Fibroblast of lung (primary cell): ENCODE results near the gene OMD. TPM values are rescaled to one million over a fixed set of nuclear protein-coding genes. Genes with fewer than 3 reads are reported as not detected.

Source experiments
- DNase-seq, 2 donors: peaks; one replicate each; pipeline versions ENCODE4 v3.0.0 to v3.0.0-alpha.2; 2010; ENCODE audit warnings: low read depth in 2 of 2
- H2AFZ ChIP-seq: 2 replicates; pipeline ENCODE4 v1.5.1; 2012; ENCODE audit warnings: low read length, control low read depth, inconsistent platforms
- H3K27ac ChIP-seq: 2 replicates; pipeline ENCODE4 v1.5.1; 2011; ENCODE audit warnings: low read length, control low read depth; ENCODE audit not compliant: insufficient read depth
- H3K27me3 ChIP-seq: 2 replicates; pipeline ENCODE4 v1.5.1; 2011; ENCODE audit warnings: mild to moderate bottlenecking, low read length; ENCODE audit not compliant: control insufficient read depth, insufficient read depth
- H3K36me3 ChIP-seq: 2 replicates; pipeline ENCODE4 v1.5.1; 2011; ENCODE audit warnings: low read length; ENCODE audit not compliant: control insufficient read depth, insufficient read depth
- H3K4me1 ChIP-seq: 2 replicates; pipeline ENCODE4 v1.5.1; 2011; ENCODE audit warnings: low read length; ENCODE audit not compliant: control insufficient read depth, insufficient read depth; ENCODE audit errors: extremely low read depth
- H3K4me2 ChIP-seq: 2 replicates; pipeline ENCODE4 v1.5.1; 2011; ENCODE audit warnings: low read length, control low read depth; ENCODE audit not compliant: insufficient read depth; ENCODE audit errors: extremely low read depth
- H3K4me3 ChIP-seq, 4 experiments: fragments of 200-600 bp in 1 of 4; sonication (generic) in 1 of 4; replicated peaks in 1 of 4; 2 replicates each; pipeline ENCODE4 v1.5.1; 2011 to 2016; ENCODE audit warnings: low read length in 4 of 4, low read depth in 3 of 4, mild to moderate bottlenecking in 3 of 4, control low read depth in 2 of 4, inconsistent platforms in 1 of 4, mixed read lengths in 1 of 4; ENCODE audit not compliant: insufficient read depth in 1 of 4; ENCODE audit errors: control extremely low read depth in 1 of 4
- H3K79me2 ChIP-seq: 2 replicates; pipeline ENCODE4 v1.5.1; 2012; ENCODE audit warnings: mild to moderate bottlenecking, low read length, inconsistent platforms; ENCODE audit not compliant: control insufficient read depth, insufficient read depth
- H3K9ac ChIP-seq: 2 replicates; pipeline ENCODE4 v1.5.1; 2011; ENCODE audit warnings: mild to moderate bottlenecking, low read length, control low read depth; ENCODE audit not compliant: insufficient read depth
- H3K9me3 ChIP-seq: 2 replicates; pipeline ENCODE4 v1.5.1; 2012; ENCODE audit warnings: low read depth, low read length; ENCODE audit not compliant: control insufficient read depth, insufficient read depth
- H4K20me1 ChIP-seq: 2 replicates; pipeline ENCODE4 v1.5.1; 2011; ENCODE audit warnings: low read length; ENCODE audit not compliant: control insufficient read depth, insufficient read depth; ENCODE audit errors: extremely low read depth
- CTCF ChIP-seq, 2 donors: IDR thresholded peaks in 1 of 2; conservative IDR thresholded peaks in 1 of 2; 1 replicate in 1 of 2; 2 replicates in 1 of 2; pipeline ENCODE4 v1.5.1; 2011 to 2012; ENCODE audit warnings: low read length in 2 of 2, control low read depth in 1 of 2, inconsistent platforms in 1 of 2, low read depth in 1 of 2, mild to moderate bottlenecking in 1 of 2
- EZH2 ChIP-seq: IDR thresholded peaks from 2 replicates; pipeline ENCODE4 v1.5.1; 2012; ENCODE audit warnings: low read length, control low read depth, mild to moderate bottlenecking; ENCODE audit errors: missing control alignments
- polyA plus RNA-seq, 2 donors: library from polyadenylated mRNA; depleted of rRNA in 1 of 2; stranded (reverse) in 1 of 2; unstranded in 1 of 2; fragments of >200 nt; gene quantifications; 2 replicates each; pipeline ENCODE4 v1.2.1, GENCODE V29; 2011 to 2012; ENCODE audit warnings: missing spikeins in 1 of 2
- total RNA-seq: library from RNA; depleted of rRNA; stranded (reverse); fragments of >200 nt; gene quantifications from 2 replicates; pipeline ENCODE4 v1.2.1, GENCODE V29; 2014

OMD gene
- total and polyA plus RNA-seq, 2 donors (not counting 1 experiment from before 2014, with no cell fraction given): 0.07 to 0.17 TPM

- Histone ChIP-seq H3K27ac (no peak overlapping the region), H3K36me3 (no peaks in the 10 kb centered on the region), H2AFZ (peak overlapping the region; percentile 1), H3K4me2 (no peak overlapping the region), H3K4me3 (no peak overlapping the region), H3K79me2 (no peaks in the 10 kb centered on the region), H4K20me1 (no peaks in the 10 kb centered on the region), H3K4me1 (no peaks in the 10 kb centered on the region), H3K9me3 (no peaks in the 10 kb centered on the region), H3K9ac (no peak overlapping the region), H3K27me3 (no peaks in the 10 kb centered on the region)
- TF ChIP-seq CTCF (conservative IDR thresholded peaks at IDR 0.05 in 1 of 2, IDR thresholded peaks at IDR 0.05 in 1 of 2; ENCODE audit: low read depth in 1 of 2, low read length in 2 of 2) (no peak), EZH2 (no peak)
- peak; percentile 60 to 81 for DNase-seq
Observed at GRCh38 chr9:92425474-92425873, 1.2 kb upstream of the OMD start.

GRCh38 chr9:92423612-92424011 is 659 bp downstream of the OMD start:
- H2AFZ ChIP-seq: no peak overlapping the region

GRCh38 chr9:92422611-92423338 is 1.5 kb downstream of the OMD start:
- Histone ChIP-seq H2AFZ (no peak overlapping the region), H3K9me3 (no peaks in the 10 kb centered on the region), H3K4me3 (no peak overlapping the region), H3K4me1 (no peaks in the 10 kb centered on the region), H3K27me3 (no peaks in the 10 kb centered on the region), H4K20me1 (no peaks in the 10 kb centered on the region), H3K79me2 (no peaks in the 10 kb centered on the region), H3K4me2 (no peak overlapping the region), H3K36me3 (no peaks in the 10 kb centered on the region), H3K27ac (no peak overlapping the region), H3K9ac (no peak overlapping the region)
- no peak for DNase-seq
- TF ChIP-seq CTCF (conservative IDR thresholded peaks at IDR 0.05 in 1 of 2, IDR thresholded peaks at IDR 0.05 in 1 of 2; ENCODE audit: low read depth in 1 of 2, low read length in 2 of 2) (no peak), EZH2 (no peak)

More at GRCh38 chr9:92423612-92424011, 659 bp downstream of the OMD start:
- H4K20me1 ChIP-seq: no peaks in the 10 kb centered on the region
- H3K4me1 ChIP-seq: no peaks in the 10 kb centered on the region
- no peak for DNase-seq
- TF ChIP-seq EZH2 (no peak), CTCF (conservative IDR thresholded peaks at IDR 0.05 in 1 of 2, IDR thresholded peaks at IDR 0.05 in 1 of 2; ENCODE audit: low read depth in 1 of 2, low read length in 2 of 2) (no peak)
- no peak overlapping the region for H3K4me2 ChIP-seq
- H3K79me2 ChIP-seq: no peaks in the 10 kb centered on the region
- H3K9me3 ChIP-seq: no peaks in the 10 kb centered on the region
- no peak overlapping the region for H3K9ac ChIP-seq
- H3K27me3 ChIP-seq: no peaks in the 10 kb centered on the region
- no peak overlapping the region for H3K4me3 ChIP-seq
- H3K36me3 ChIP-seq: no peaks in the 10 kb centered on the region
- H3K27ac ChIP-seq: no peak overlapping the region
